HepG2 (cell line): ENCODE results near the gene HOXA6. TPM values are rescaled to one million over a fixed set of nuclear protein-coding genes. Genes with fewer than 3 reads are reported as not detected.

Source experiments
- BHLHE40 ChIP-seq: IDR thresholded peaks from 2 replicates; pipeline ENCODE4 v1.6.1; 2011; ENCODE audit warnings: low read length, improper control_type of control experiment
- DMAP1 ChIP-seq: IDR thresholded peaks from 2 replicates; pipeline ENCODE4 v1.6.1; 2016
- KDM6A ChIP-seq: IDR thresholded peaks from 2 replicates; pipeline ENCODE4 v1.6.1; 2016; ENCODE audit warnings: low read depth
- RFX5 ChIP-seq: IDR thresholded peaks from 2 replicates; pipeline ENCODE4 v1.6.1; 2011; ENCODE audit warnings: low read depth, low read length, improper control_type of control experiment
- SAFB2 ChIP-seq: sonication (generic); formaldehyde crosslinking; IDR thresholded peaks from 2 replicates; pipeline ENCODE4 v1.5.1; 2020; ENCODE audit warnings: missing genetic modification reagents, low read depth, mild to moderate bottlenecking, borderline replicate concordance
- SP1 ChIP-seq, 2 experiments: fragments of 450-650 bp in 1 of 2; sonication (generic) in 1 of 2; formaldehyde crosslinking in 1 of 2; IDR thresholded peaks; 2 replicates each; pipeline versions ENCODE4 v1.4.0 to v1.6.1; 2016 to 2020; ENCODE audit warnings: missing genetic modification reagents in 1 of 2
- ZBTB38 ChIP-seq: sonication (generic); formaldehyde crosslinking; IDR thresholded peaks from 2 replicates; pipeline ENCODE4 v1.5.1; 2020; ENCODE audit warnings: mild to moderate bottlenecking, missing genetic modification reagents
- ZC3H4 ChIP-seq: sonication (generic); formaldehyde crosslinking; IDR thresholded peaks from 2 replicates; pipeline ENCODE4 v1.4.0; 2020; ENCODE audit warnings: missing genetic modification reagents, borderline replicate concordance
- ZNF343 ChIP-seq: sonication (generic); formaldehyde crosslinking; IDR thresholded peaks from 2 replicates; pipeline ENCODE4 v1.4.0; 2020; ENCODE audit warnings: mild to moderate bottlenecking, missing genetic modification reagents
- ZNF382 ChIP-seq: sonication (generic); formaldehyde crosslinking; IDR thresholded peaks from 2 replicates; pipeline ENCODE4 v1.5.0; 2020; ENCODE audit warnings: missing genetic modification reagents, mild to moderate bottlenecking, borderline replicate concordance
- ZNF563 ChIP-seq: sonication (generic); formaldehyde crosslinking; IDR thresholded peaks from 2 replicates; pipeline ENCODE4 v1.8.0; 2022; ENCODE audit warnings: mild to moderate bottlenecking, moderate library complexity, missing genetic modification reagents
- ZNF564 ChIP-seq: sonication (generic); formaldehyde crosslinking; IDR thresholded peaks from 2 replicates; pipeline ENCODE4 v1.8.1; 2023; ENCODE audit warnings: mild to moderate bottlenecking, missing genetic modification reagents
- ZNF724P ChIP-seq: sonication (generic); formaldehyde crosslinking; IDR thresholded peaks from 2 replicates; pipeline ENCODE4 v1.8.0; 2022; ENCODE audit warnings: missing genetic modification reagents, borderline replicate concordance
- ZNF768 ChIP-seq: sonication (generic); formaldehyde crosslinking; IDR thresholded peaks from 2 replicates; pipeline ENCODE4 v1.4.0; 2020; ENCODE audit warnings: missing genetic modification reagents
- ZNF782 ChIP-seq: sonication (generic); formaldehyde crosslinking; IDR thresholded peaks from 2 replicates; pipeline ENCODE4 v1.4.0; 2020; ENCODE audit warnings: missing genetic modification reagents, mild to moderate bottlenecking, borderline replicate concordance
- polyA plus RNA-seq, 8 experiments: library from polyadenylated mRNA; depleted of rRNA in 3 of 8; stranded (reverse) in 7 of 8; unstranded in 1 of 8; fragments of >200 nt; fragmentation: Illumina TruSeq in 4 of 8; extraction: Trizol in 4 of 8; gene quantifications; 2 replicates each; pipeline versions ENCODE4 v1.2.1 to v1.2.3, GENCODE V29; 2011 to 2016; ENCODE audit warnings: low read depth in 4 of 8, missing spikeins in 1 of 8, mixed read lengths in 1 of 8; ENCODE audit not compliant: insufficient read depth in 1 of 8
- total RNA-seq, 5 experiments: library from RNA; depleted of rRNA; stranded (reverse); fragments of >200 nt; fragmentation: Illumina TruSeq; extraction: Trizol; gene quantifications; 2 replicates each; pipeline ENCODE4 v1.2.3, GENCODE V29; 2016; ENCODE audit warnings: low read depth in 1 of 5
- TF ChIP-seq, protein P1 (sequence below): IDR thresholded peaks from 2 replicates; pipeline ENCODE4 v1.6.1; 2012; ENCODE audit warnings: low read length, improper control_type of control experiment
- TF ChIP-seq, protein P2 (sequence below): sonication (generic); formaldehyde crosslinking; conservative IDR thresholded peaks from 2 replicates; pipeline ENCODE4 v1.4.0; 2020; ENCODE audit warnings: missing genetic modification reagents
- TF ChIP-seq, protein P3 (sequence below): IDR thresholded peaks from 2 replicates; pipeline ENCODE4 v1.6.1; 2016; ENCODE audit warnings: mild to moderate bottlenecking, missing biosample characterization, missing genetic modification reagents
- TF ChIP-seq, protein P4 (sequence below): sonication (generic); formaldehyde crosslinking; IDR thresholded peaks from 2 replicates; pipeline ENCODE4 v1.4.0; 2020; ENCODE audit warnings: missing genetic modification reagents
- TF ChIP-seq, protein P5 (sequence below): sonication (generic); formaldehyde crosslinking; IDR thresholded peaks from 2 replicates; pipeline ENCODE4 v1.8.1; 2023; ENCODE audit warnings: mild to moderate bottlenecking, moderate library complexity, missing genetic modification reagents

Gene HOXA6
- total and polyA plus RNA-seq, 2 of the 13 experiments (the other 11 are each of a cell fraction or from before 2014, with no cell fraction given), result 1.3 to 1.5 TPM

DNA sequence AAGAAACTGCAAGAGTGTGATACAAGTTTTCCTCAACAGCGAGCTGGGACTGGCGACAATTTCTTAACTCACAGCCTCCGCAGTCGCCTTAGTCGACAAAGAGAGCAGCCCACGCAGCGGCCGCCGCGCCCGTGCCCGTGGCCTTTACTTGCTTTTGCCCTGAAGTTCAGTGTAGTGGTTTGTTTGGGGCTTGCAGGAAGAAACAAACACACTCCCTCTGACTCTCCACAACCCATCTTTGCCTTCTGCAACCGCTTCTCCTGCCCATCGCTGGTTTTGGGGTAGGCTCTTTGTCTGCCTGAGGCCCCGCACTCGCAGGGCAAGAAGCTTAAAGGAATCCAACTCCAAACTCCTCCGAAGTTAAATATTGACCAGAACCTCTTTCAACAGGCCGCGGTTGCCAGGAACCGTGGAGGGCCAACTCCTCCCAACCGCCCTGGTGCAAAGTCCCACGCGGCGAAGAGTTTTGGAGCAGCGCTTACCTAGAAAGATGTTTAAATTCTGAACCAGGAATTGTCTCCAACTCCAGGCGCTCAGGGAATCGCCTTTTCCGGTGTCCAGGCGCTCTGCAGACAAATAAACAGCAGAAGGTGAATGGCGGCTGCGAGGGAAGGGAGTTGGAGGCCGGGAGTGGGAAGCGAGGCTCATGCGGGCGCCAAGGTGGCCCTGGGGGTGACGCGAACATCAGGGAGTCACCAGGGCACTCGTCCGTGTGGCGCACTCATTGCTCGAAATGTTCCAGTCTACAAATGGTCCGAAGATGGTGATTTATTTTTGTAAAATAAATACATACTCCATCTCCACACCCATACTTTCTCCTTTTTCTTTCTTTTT lies 25.3 kb downstream of the HOXA6 start (continued):
- TF ChIP-seq, protein P1, sequence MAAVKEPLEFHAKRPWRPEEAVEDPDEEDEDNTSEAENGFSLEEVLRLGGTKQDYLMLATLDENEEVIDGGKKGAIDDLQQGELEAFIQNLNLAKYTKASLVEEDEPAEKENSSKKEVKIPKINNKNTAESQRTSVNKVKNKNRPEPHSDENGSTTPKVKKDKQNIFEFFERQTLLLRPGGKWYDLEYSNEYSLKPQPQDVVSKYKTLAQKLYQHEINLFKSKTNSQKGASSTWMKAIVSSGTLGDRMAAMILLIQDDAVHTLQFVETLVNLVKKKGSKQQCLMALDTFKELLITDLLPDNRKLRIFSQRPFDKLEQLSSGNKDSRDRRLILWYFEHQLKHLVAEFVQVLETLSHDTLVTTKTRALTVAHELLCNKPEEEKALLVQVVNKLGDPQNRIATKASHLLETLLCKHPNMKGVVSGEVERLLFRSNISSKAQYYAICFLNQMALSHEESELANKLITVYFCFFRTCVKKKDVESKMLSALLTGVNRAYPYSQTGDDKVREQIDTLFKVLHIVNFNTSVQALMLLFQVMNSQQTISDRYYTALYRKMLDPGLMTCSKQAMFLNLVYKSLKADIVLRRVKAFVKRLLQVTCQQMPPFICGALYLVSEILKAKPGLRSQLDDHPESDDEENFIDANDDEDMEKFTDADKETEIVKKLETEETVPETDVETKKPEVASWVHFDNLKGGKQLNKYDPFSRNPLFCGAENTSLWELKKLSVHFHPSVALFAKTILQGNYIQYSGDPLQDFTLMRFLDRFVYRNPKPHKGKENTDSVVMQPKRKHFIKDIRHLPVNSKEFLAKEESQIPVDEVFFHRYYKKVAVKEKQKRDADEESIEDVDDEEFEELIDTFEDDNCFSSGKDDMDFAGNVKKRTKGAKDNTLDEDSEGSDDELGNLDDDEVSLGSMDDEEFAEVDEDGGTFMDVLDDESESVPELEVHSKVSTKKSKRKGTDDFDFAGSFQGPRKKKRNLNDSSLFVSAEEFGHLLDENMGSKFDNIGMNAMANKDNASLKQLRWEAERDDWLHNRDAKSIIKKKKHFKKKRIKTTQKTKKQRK, result no peak
- TF ChIP-seq, protein P2, sequence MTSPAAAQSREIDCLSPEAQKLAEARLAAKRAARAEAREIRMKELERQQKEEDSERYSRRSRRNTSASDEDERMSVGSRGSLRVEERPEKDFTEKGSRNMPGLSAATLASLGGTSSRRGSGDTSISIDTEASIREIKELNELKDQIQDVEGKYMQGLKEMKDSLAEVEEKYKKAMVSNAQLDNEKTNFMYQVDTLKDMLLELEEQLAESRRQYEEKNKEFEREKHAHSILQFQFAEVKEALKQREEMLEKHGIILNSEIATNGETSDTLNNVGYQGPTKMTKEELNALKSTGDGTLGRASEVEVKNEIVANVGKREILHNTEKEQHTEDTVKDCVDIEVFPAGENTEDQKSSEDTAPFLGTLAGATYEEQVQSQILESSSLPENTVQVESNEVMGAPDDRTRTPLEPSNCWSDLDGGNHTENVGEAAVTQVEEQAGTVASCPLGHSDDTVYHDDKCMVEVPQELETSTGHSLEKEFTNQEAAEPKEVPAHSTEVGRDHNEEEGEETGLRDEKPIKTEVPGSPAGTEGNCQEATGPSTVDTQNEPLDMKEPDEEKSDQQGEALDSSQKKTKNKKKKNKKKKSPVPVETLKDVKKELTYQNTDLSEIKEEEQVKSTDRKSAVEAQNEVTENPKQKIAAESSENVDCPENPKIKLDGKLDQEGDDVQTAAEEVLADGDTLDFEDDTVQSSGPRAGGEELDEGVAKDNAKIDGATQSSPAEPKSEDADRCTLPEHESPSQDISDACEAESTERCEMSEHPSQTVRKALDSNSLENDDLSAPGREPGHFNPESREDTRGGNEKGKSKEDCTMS (CRISPR knock-in tag), result no peak
- TF ChIP-seq KDM6A (CRISPR knock-in tag) (peak; percentile 95), ZNF343 (CRISPR knock-in tag) (no peak; the same call in 1 of the 2 replicates), SAFB2 (CRISPR knock-in tag) (no peak), ZNF782 (CRISPR knock-in tag) (no peak), RFX5 (no peak), ZNF563 (peak; percentile 40; the same call in 1 of the 2 replicates), ZBTB38 (CRISPR knock-in tag) (0 out of 2 replicates have a peak, but pooled peaks have one; percentile 31), DMAP1 (CRISPR knock-in tag) (peak; percentile 67), ZNF724P (CRISPR knock-in tag) (no peak), ZNF382 (no peak), BHLHE40 (no peak), SP1 (IDR thresholded peaks at IDR 0.05) (no peak), SP1 (CRISPR knock-in tag; IDR thresholded peaks at IDR 0.05) (no peak), ZC3H4 (CRISPR knock-in tag) (no peak; the same call in 1 of the 2 replicates), ZNF564 (CRISPR knock-in tag) (peak; percentile 58; the same call in 1 of the 2 replicates), ZNF768 (CRISPR knock-in tag) (no peak)
- TF ChIP-seq, protein P3, sequence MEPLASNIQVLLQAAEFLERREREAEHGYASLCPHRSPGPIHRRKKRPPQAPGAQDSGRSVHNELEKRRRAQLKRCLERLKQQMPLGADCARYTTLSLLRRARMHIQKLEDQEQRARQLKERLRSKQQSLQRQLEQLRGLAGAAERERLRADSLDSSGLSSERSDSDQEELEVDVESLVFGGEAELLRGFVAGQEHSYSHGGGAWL (CRISPR knock-in tag), result no peak
- TF ChIP-seq, protein P4, sequence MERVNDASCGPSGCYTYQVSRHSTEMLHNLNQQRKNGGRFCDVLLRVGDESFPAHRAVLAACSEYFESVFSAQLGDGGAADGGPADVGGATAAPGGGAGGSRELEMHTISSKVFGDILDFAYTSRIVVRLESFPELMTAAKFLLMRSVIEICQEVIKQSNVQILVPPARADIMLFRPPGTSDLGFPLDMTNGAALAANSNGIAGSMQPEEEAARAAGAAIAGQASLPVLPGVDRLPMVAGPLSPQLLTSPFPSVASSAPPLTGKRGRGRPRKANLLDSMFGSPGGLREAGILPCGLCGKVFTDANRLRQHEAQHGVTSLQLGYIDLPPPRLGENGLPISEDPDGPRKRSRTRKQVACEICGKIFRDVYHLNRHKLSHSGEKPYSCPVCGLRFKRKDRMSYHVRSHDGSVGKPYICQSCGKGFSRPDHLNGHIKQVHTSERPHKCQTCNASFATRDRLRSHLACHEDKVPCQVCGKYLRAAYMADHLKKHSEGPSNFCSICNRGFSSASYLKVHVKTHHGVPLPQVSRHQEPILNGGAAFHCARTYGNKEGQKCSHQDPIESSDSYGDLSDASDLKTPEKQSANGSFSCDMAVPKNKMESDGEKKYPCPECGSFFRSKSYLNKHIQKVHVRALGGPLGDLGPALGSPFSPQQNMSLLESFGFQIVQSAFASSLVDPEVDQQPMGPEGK, result no peak
- TF ChIP-seq, protein P5, sequence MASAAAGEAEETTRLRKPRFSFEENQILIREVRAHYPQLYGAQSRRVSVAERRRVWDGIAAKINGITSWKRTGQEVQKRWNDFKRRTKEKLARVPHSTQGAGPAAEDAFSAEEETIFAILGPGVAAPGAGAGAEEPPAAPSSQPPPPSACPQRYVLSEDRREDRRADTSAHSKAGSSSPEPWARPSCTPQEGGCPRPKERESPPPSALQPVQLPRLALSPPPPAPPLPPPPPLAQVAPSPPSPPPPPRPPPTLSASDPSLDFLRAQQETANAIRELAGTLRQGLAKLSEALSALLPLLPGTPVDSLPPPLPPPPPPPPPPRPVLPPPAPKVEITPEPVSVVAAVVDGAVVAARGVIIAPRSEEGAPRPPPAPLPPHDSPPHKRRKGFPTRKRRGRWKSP, result peak; percentile 88; the same call in 1 of the 2 replicates
